Mammary epithelial cell (primary cell): ENCODE results near the gene TMEM129.

Source experiments
- EZH2 ChIP-seq: IDR thresholded peaks from 2 replicates; pipeline ENCODE4 v1.6.1; 2012; ENCODE audit warnings: low read length, inconsistent platforms, borderline replicate concordance
- TF ChIP-seq, protein P1 (sequence below), 2 donors: IDR thresholded peaks in 1 of 2; conservative IDR thresholded peaks in 1 of 2; 2 replicates each; pipeline ENCODE4 v1.5.1; 2011 to 2012; ENCODE audit warnings: inconsistent platforms in 2 of 2, low read length in 2 of 2, mild to moderate bottlenecking in 2 of 2, control low read depth in 1 of 2, low read depth in 1 of 2; ENCODE audit not compliant: insufficient read depth in 1 of 2; ENCODE audit errors: extremely low read depth in 1 of 2

DNA sequence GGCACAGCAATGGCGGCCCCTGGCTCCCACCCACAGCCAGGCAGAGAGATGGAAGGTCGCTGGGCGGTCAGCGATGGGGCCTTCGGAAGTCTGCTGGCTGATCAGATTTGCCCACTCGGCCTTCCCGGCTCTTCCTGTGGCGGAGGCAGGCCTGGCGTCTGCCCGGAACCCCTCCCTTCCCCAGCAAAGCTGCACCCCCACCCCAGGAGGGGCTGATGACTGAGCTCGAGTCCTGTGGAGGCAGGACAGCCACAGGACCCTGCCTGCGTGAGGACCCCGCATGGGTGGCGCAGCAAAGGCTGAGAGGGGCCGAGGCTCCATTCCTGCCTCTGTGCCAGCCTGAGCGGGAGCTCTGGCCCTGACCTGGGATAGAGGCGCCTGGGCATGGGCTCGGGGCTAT is 35.0 kb upstream of the TMEM129 start:
- TF ChIP-seq, protein P1, sequence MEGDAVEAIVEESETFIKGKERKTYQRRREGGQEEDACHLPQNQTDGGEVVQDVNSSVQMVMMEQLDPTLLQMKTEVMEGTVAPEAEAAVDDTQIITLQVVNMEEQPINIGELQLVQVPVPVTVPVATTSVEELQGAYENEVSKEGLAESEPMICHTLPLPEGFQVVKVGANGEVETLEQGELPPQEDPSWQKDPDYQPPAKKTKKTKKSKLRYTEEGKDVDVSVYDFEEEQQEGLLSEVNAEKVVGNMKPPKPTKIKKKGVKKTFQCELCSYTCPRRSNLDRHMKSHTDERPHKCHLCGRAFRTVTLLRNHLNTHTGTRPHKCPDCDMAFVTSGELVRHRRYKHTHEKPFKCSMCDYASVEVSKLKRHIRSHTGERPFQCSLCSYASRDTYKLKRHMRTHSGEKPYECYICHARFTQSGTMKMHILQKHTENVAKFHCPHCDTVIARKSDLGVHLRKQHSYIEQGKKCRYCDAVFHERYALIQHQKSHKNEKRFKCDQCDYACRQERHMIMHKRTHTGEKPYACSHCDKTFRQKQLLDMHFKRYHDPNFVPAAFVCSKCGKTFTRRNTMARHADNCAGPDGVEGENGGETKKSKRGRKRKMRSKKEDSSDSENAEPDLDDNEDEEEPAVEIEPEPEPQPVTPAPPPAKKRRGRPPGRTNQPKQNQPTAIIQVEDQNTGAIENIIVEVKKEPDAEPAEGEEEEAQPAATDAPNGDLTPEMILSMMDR (conservative IDR thresholded peaks at IDR 0.05 in 1 of 2, IDR thresholded peaks at IDR 0.05 in 1 of 2; ENCODE audit: extremely low read depth in 1 of 2, insufficient read depth in 1 of 2, low read depth in 1 of 2, low read length in 2 of 2), result no peak
- TF ChIP-seq EZH2, result no peak
